Thyroid gland (tissue), 4 donors: ENCODE results near the gene DHX15.

Experiments used
- CTCF ChIP-seq, 6 experiments: fragments of 200-600 bp in 3 of 6; fragments of 450-650 bp in 3 of 6; sonication (generic) in 3 of 6; IDR thresholded peaks; one replicate each; pipeline ENCODE4 v1.5.1; 2016 to 2019; ENCODE audit warnings: antibody characterized with exemption in 6 of 6, mild to moderate bottlenecking in 2 of 6, inconsistent platforms in 1 of 6, moderate library complexity in 1 of 6
- POLR2A ChIP-seq, 2 donors: fragments of 450-650 bp; IDR thresholded peaks; one replicate each; pipeline ENCODE4 v1.6.1; 2017; ENCODE audit warnings: antibody characterized with exemption in 2 of 2, mild to moderate bottlenecking in 2 of 2, moderate library complexity in 1 of 2

- TF ChIP-seq CTCF (IDR thresholded peaks at IDR 0.05) (no peak), POLR2A (IDR thresholded peaks at IDR 0.05) (no peak)
Observed at GRCh38 chr4:24565054-24565453, 19.3 kb downstream of the DHX15 start.
